ENCODE results near the gene ADAM22.

ADAM22 gene

GRCh38 chr7:88202278-88202677 lies 268.2 kb downstream of the ADAM22 start:
- H3K36me3 ChIP-seq (ENCODE audit: insufficient read depth, low read length) = peaks cover 64% of the 10 kb centered on the region
- no peaks in the 10 kb centered on the region for H3K9me3 ChIP-seq (ENCODE audit: insufficient read depth, low read length, severe bottlenecking)
- no peak overlapping the region for H2AFZ ChIP-seq (ENCODE audit: low read depth, low read length)
- no peak overlapping the region for H3K9ac ChIP-seq (ENCODE audit: low read depth, low read length)
- H3K4me2 ChIP-seq (ENCODE audit: insufficient read depth, low read length) = no peak overlapping the region
- no peaks in the 10 kb centered on the region for H3K27me3 ChIP-seq (ENCODE audit: insufficient read depth, low read length, poor library complexity)
- no peak overlapping the region for H3K4me3 ChIP-seq (ENCODE audit: low read depth in 1 of 2, low read length in 2 of 2)
- no peak overlapping the region for H3K27ac ChIP-seq (ENCODE audit: low read length)
- ATAC-seq (ENCODE audit: insufficient read depth, low read depth) (no peak), DNase-seq (no peak)
- no peaks in the 10 kb centered on the region for H4K20me1 ChIP-seq (ENCODE audit: insufficient read depth, low read length)
- TF ChIP-seq, protein P1, sequence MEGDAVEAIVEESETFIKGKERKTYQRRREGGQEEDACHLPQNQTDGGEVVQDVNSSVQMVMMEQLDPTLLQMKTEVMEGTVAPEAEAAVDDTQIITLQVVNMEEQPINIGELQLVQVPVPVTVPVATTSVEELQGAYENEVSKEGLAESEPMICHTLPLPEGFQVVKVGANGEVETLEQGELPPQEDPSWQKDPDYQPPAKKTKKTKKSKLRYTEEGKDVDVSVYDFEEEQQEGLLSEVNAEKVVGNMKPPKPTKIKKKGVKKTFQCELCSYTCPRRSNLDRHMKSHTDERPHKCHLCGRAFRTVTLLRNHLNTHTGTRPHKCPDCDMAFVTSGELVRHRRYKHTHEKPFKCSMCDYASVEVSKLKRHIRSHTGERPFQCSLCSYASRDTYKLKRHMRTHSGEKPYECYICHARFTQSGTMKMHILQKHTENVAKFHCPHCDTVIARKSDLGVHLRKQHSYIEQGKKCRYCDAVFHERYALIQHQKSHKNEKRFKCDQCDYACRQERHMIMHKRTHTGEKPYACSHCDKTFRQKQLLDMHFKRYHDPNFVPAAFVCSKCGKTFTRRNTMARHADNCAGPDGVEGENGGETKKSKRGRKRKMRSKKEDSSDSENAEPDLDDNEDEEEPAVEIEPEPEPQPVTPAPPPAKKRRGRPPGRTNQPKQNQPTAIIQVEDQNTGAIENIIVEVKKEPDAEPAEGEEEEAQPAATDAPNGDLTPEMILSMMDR (IDR thresholded peaks at IDR 0.05; ENCODE audit: borderline replicate concordance, extremely low read depth, low read length, poor library complexity, severe bottlenecking) = no peak
- TF ChIP-seq EZH2 (IDR thresholded peaks at IDR 0.05; ENCODE audit: borderline replicate concordance, low read depth, low read length, severe bottlenecking) = no peak
- no peaks in the 10 kb centered on the region for H3K4me1 ChIP-seq (ENCODE audit: insufficient read depth, low read length)
- no peaks in the 10 kb centered on the region for H3K79me2 ChIP-seq (ENCODE audit: insufficient read depth, low read length)

DNA sequence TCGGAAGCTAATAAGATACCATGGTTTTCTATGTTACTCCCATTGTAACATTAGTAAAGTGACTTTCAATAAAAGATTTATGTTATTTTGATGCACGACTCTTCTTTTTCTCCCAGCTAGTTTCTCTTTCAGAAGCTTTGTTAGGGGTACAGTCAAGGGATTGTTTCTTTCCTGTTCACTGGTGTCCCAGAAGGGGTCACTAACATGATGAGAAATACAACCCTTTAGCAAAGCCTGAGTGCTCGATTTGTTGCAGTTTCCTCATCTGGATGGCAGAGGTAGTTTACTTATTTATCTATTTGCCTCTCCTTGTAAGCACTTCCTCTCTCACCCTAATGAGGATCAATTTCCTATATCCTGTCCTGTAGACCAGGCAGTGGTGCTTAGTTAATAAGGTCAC lies 268.7 kb downstream of the ADAM22 start:
- H3K27ac ChIP-seq (ENCODE audit: low read length) = no peak overlapping the region
- peaks cover 65% of the 10 kb centered on the region for H3K36me3 ChIP-seq (ENCODE audit: insufficient read depth, low read length)
- DNase-seq = no peak
- no peak overlapping the region for H2AFZ ChIP-seq (ENCODE audit: low read depth, low read length)
- no peak for TF ChIP-seq EZH2 (IDR thresholded peaks at IDR 0.05; ENCODE audit: borderline replicate concordance, low read depth, low read length, severe bottlenecking)
- TF ChIP-seq, protein P1 (IDR thresholded peaks at IDR 0.05; ENCODE audit: borderline replicate concordance, extremely low read depth, low read length, poor library complexity, severe bottlenecking) = no peak
- no peaks in the 10 kb centered on the region for H3K79me2 ChIP-seq (ENCODE audit: insufficient read depth, low read length)
- no peak overlapping the region for H3K9ac ChIP-seq (ENCODE audit: low read depth, low read length)
- H3K4me3 ChIP-seq (ENCODE audit: low read depth in 1 of 2, low read length in 2 of 2) = no peak overlapping the region
- no peaks in the 10 kb centered on the region for H3K27me3 ChIP-seq (ENCODE audit: insufficient read depth, low read length, poor library complexity)
- H3K4me1 ChIP-seq (ENCODE audit: insufficient read depth, low read length) = no peaks in the 10 kb centered on the region
- H3K9me3 ChIP-seq (ENCODE audit: insufficient read depth, low read length, severe bottlenecking) = no peaks in the 10 kb centered on the region
- 0 out of 3 replicates have a peak, but pooled peaks have one; percentile 12 for ATAC-seq (ENCODE audit: insufficient read depth, low read depth)
- no peak overlapping the region for H3K4me2 ChIP-seq (ENCODE audit: insufficient read depth, low read length)
- no peaks in the 10 kb centered on the region for H4K20me1 ChIP-seq (ENCODE audit: insufficient read depth, low read length)

DNA sequence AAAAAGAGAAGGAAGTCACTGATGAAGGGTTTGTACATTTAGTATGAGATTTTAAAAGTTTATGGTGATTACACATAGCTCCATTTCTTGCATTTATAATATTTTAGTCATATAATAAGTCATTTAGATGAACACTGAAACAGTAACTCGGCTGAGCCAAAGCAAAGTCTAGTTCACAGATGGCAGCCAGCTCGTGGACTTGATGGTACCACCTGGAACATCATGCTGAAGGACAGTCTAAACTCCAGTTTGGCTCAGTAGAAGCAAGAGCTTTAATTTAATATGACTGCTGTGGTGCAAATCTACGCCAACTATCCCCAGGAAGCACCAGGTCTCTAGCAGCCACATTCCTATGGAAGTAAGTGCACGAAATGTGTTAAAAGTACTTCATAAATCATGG lies 269.4 kb downstream of the ADAM22 start:
- ATAC-seq (ENCODE audit: insufficient read depth, low read depth) = no peak

More for the DNA sequence above, 269.4 kb downstream of the ADAM22 start:
- H3K9ac ChIP-seq (ENCODE audit: low read depth, low read length) = no peak overlapping the region
- DNase-seq = no peak
- no peak overlapping the region for H3K4me2 ChIP-seq (ENCODE audit: insufficient read depth, low read length)
- no peak overlapping the region for H3K27ac ChIP-seq (ENCODE audit: low read length)
- no peaks in the 10 kb centered on the region for H3K27me3 ChIP-seq (ENCODE audit: insufficient read depth, low read length, poor library complexity)
- no peaks in the 10 kb centered on the region for H3K4me1 ChIP-seq (ENCODE audit: insufficient read depth, low read length)
- H4K20me1 ChIP-seq (ENCODE audit: insufficient read depth, low read length) = no peaks in the 10 kb centered on the region
- H3K36me3 ChIP-seq (ENCODE audit: insufficient read depth, low read length) = peaks cover 71% of the 10 kb centered on the region
- H3K9me3 ChIP-seq (ENCODE audit: insufficient read depth, low read length, severe bottlenecking) = no peaks in the 10 kb centered on the region
- no peak for TF ChIP-seq EZH2 (IDR thresholded peaks at IDR 0.05; ENCODE audit: borderline replicate concordance, low read depth, low read length, severe bottlenecking)
- TF ChIP-seq, protein P1 (IDR thresholded peaks at IDR 0.05; ENCODE audit: borderline replicate concordance, extremely low read depth, low read length, poor library complexity, severe bottlenecking) = no peak
- H3K79me2 ChIP-seq (ENCODE audit: insufficient read depth, low read length) = no peaks in the 10 kb centered on the region
- no peak overlapping the region for H3K4me3 ChIP-seq (ENCODE audit: low read depth in 1 of 2, low read length in 2 of 2)
- no peak overlapping the region for H2AFZ ChIP-seq (ENCODE audit: low read depth, low read length)
